Sigmoid colon (tissue), 4 donors: Measurements from ENCODE around the gene STRN4.

Experiments
- POLR2A ChIP-seq, 2 donors: fragments of 450-650 bp; IDR thresholded peaks; one replicate each; pipeline ENCODE4 v1.6.1; 2016; ENCODE audit warnings: antibody characterized with exemption in 2 of 2, mild to moderate bottlenecking in 2 of 2, moderate library complexity in 2 of 2
- POLR2AphosphoS5 ChIP-seq, 4 donors: sonication (generic); formaldehyde crosslinking; IDR thresholded peaks; one replicate each; pipeline ENCODE4 v1.6.1; 2017; ENCODE audit warnings: antibody characterized with exemption in 4 of 4
- TF ChIP-seq, protein P1 (sequence below), 4 experiments: fragments of 450-650 bp in 3 of 4; fragments of 200-600 bp in 1 of 4; IDR thresholded peaks; one replicate each; pipeline ENCODE4 v1.5.1; 2016 to 2019; ENCODE audit warnings: antibody characterized with exemption in 4 of 4, mild to moderate bottlenecking in 3 of 4, moderate library complexity in 2 of 4

- TF ChIP-seq, protein P1, sequence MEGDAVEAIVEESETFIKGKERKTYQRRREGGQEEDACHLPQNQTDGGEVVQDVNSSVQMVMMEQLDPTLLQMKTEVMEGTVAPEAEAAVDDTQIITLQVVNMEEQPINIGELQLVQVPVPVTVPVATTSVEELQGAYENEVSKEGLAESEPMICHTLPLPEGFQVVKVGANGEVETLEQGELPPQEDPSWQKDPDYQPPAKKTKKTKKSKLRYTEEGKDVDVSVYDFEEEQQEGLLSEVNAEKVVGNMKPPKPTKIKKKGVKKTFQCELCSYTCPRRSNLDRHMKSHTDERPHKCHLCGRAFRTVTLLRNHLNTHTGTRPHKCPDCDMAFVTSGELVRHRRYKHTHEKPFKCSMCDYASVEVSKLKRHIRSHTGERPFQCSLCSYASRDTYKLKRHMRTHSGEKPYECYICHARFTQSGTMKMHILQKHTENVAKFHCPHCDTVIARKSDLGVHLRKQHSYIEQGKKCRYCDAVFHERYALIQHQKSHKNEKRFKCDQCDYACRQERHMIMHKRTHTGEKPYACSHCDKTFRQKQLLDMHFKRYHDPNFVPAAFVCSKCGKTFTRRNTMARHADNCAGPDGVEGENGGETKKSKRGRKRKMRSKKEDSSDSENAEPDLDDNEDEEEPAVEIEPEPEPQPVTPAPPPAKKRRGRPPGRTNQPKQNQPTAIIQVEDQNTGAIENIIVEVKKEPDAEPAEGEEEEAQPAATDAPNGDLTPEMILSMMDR (IDR thresholded peaks at IDR 0.05) = peak in 2 of 4 experiments; percentile 45 to 52
- no peak for TF ChIP-seq POLR2A (IDR thresholded peaks at IDR 0.05)
- no peak for TF ChIP-seq POLR2AphosphoS5 (IDR thresholded peaks at IDR 0.05)
These were observed 20.5 kb upstream of the STRN4 start for GRCh38 chr19:46766569-46767317.
